ENCODE results near the gene ARHGEF5. TPM values are rescaled to one million over a fixed set of nuclear protein-coding genes. Genes with fewer than 3 reads are reported as not detected.
A peak's percentile ranks its signal among the peaks of the same experiment; 100 is the strongest.

ARHGEF5 gene
- total RNA-seq, 1 donor from 2014 or later, result 2.4 TPM

- no peaks in the 10 kb centered on the region for H3K36me3 Mint-ChIP-seq (ENCODE audit: low read depth)
- no peak for TF ChIP-seq CTCF (conservative IDR thresholded peaks at IDR 0.05)
- DNase-seq (ENCODE audit: low read depth, low spot score), result no peak
- H3K9me3 Mint-ChIP-seq, result no peaks in the 10 kb centered on the region
- no peak overlapping the region for H3K4me3 Mint-ChIP-seq
- no peaks in the 10 kb centered on the region for H3K27me3 Mint-ChIP-seq (ENCODE audit: low read depth)
- peaks cover 5% of the 10 kb centered on the region for H3K4me1 Mint-ChIP-seq
- H3K27ac Mint-ChIP-seq (ENCODE audit: unreplicated experiment), result no peak overlapping the region
Measured at GRCh38 chr7:144391014-144391413, 35.8 kb downstream of the ARHGEF5 start.

GRCh38 chr7:144391823-144392255 lies 36.6 kb downstream of the ARHGEF5 start:
- peak; percentile 8 for DNase-seq (ENCODE audit: low read depth, low spot score)
- peak overlapping the region; percentile 0 for H3K27ac Mint-ChIP-seq (ENCODE audit: unreplicated experiment)
- peak; percentile 80 for TF ChIP-seq CTCF (conservative IDR thresholded peaks at IDR 0.05)
- H3K4me3 Mint-ChIP-seq, result no peak overlapping the region
- H3K27me3 Mint-ChIP-seq (ENCODE audit: low read depth), result no peaks in the 10 kb centered on the region
- peaks cover 5% of the 10 kb centered on the region for H3K4me1 Mint-ChIP-seq
- H3K9me3 Mint-ChIP-seq, result no peaks in the 10 kb centered on the region
- no peaks in the 10 kb centered on the region for H3K36me3 Mint-ChIP-seq (ENCODE audit: low read depth)

GRCh38 chr7:144397086-144397485 lies 41.9 kb downstream of the ARHGEF5 start:
- Mint-ChIP-seq H3K27ac (ENCODE audit: unreplicated experiment) (no peak overlapping the region), H3K36me3 (ENCODE audit: low read depth) (no peaks in the 10 kb centered on the region), H3K4me3 (no peak overlapping the region), H3K4me1 (no peaks in the 10 kb centered on the region), H3K9me3 (no peaks in the 10 kb centered on the region), H3K27me3 (ENCODE audit: low read depth) (no peaks in the 10 kb centered on the region)
- DNase-seq (ENCODE audit: low read depth, low spot score), result no peak
- no peak for TF ChIP-seq CTCF (conservative IDR thresholded peaks at IDR 0.05)

- Mint-ChIP-seq H3K4me1 (no peaks in the 10 kb centered on the region), H3K4me3 (no peak overlapping the region), H3K27ac (ENCODE audit: unreplicated experiment) (peak overlapping the region; percentile 27), H3K27me3 (ENCODE audit: low read depth) (no peaks in the 10 kb centered on the region), H3K9me3 (no peaks in the 10 kb centered on the region), H3K36me3 (ENCODE audit: low read depth) (no peaks in the 10 kb centered on the region)
- TF ChIP-seq CTCF (conservative IDR thresholded peaks at IDR 0.05), result no peak
- no peak for DNase-seq (ENCODE audit: low read depth, low spot score)
Measured at GRCh38 chr7:144398291-144398690, 43.1 kb downstream of the ARHGEF5 start.

- Mint-ChIP-seq H3K27ac (ENCODE audit: unreplicated experiment) (no peak overlapping the region), H3K9me3 (no peaks in the 10 kb centered on the region), H3K4me3 (no peak overlapping the region), H3K36me3 (ENCODE audit: low read depth) (no peaks in the 10 kb centered on the region), H3K27me3 (ENCODE audit: low read depth) (no peaks in the 10 kb centered on the region), H3K4me1 (no peaks in the 10 kb centered on the region)
- no peak for DNase-seq (ENCODE audit: low read depth, low spot score)
- TF ChIP-seq CTCF (conservative IDR thresholded peaks at IDR 0.05), result no peak
Measured at GRCh38 chr7:144398911-144399310, 43.7 kb downstream of the ARHGEF5 start.

GRCh38 chr7:144399946-144400345 lies 44.7 kb downstream of the ARHGEF5 start:
- H3K36me3 Mint-ChIP-seq (ENCODE audit: low read depth), result no peaks in the 10 kb centered on the region

More at GRCh38 chr7:144399946-144400345, 44.7 kb downstream of the ARHGEF5 start:
- TF ChIP-seq CTCF (conservative IDR thresholded peaks at IDR 0.05), result no peak
- no peaks in the 10 kb centered on the region for H3K27me3 Mint-ChIP-seq (ENCODE audit: low read depth)
- no peaks in the 10 kb centered on the region for H3K4me1 Mint-ChIP-seq
- no peaks in the 10 kb centered on the region for H3K9me3 Mint-ChIP-seq
- H3K4me3 Mint-ChIP-seq, result no peak overlapping the region
- no peak for DNase-seq (ENCODE audit: low read depth, low spot score)
- no peak overlapping the region for H3K27ac Mint-ChIP-seq (ENCODE audit: unreplicated experiment)
